HEK293T (cell line): ENCODE results near the gene PRRC2C.

ENCODE experiments used
- CTCF ChIA-PET: fragments of 350-600 bp; formaldehyde crosslinking; extraction: SDS; loops from one replicate; lab custom pipeline; 2021; ENCODE audit warnings: antibody characterized with exemption, inconsistent platforms; lab: Yijun Ruan, JAX
- POLR2A ChIA-PET: fragments of 350-600 bp; formaldehyde crosslinking; extraction: SDS; loops from one replicate; lab custom pipeline; 2020; ENCODE audit warnings: antibody characterized with exemption, inconsistent platforms; lab: Yijun Ruan, JAX
- DNase-seq: peaks from one replicate; pipeline ENCODE4 v3.0.0; 2012; ENCODE audit warnings: mixed read lengths; ENCODE audit errors: extremely low spot score
- ARNT ChIP-seq: fragments of 450-650 bp; IDR thresholded peaks from 2 replicates; pipeline ENCODE4 v1.6.1; 2017; ENCODE audit warnings: mild to moderate bottlenecking
- BHLHE40 ChIP-seq: fragments of 450-650 bp; IDR thresholded peaks from 2 replicates; pipeline ENCODE4 v1.6.1; 2016; ENCODE audit warnings: mild to moderate bottlenecking, moderate library complexity, borderline replicate concordance
- CTBP1 ChIP-seq: fragments of 450-650 bp; IDR thresholded peaks from 2 replicates; pipeline ENCODE4 v1.6.1; 2016; ENCODE audit warnings: borderline replicate concordance
- ELF4 ChIP-seq: fragments of 450-650 bp; IDR thresholded peaks from 2 replicates; pipeline ENCODE4 v1.6.1; 2017; ENCODE audit warnings: antibody characterized with exemption
- FOXA1 ChIP-seq: fragments of 450-650 bp; IDR thresholded peaks from 2 replicates; pipeline ENCODE4 v1.6.1; 2016; ENCODE audit warnings: mild to moderate bottlenecking
- FOXK2 ChIP-seq: fragments of 450-650 bp; IDR thresholded peaks from 2 replicates; pipeline ENCODE4 v1.6.1; 2016; ENCODE audit warnings: mild to moderate bottlenecking
- FOXM1 ChIP-seq: fragments of 450-650 bp; IDR thresholded peaks from 2 replicates; pipeline ENCODE4 v1.6.1; 2017; ENCODE audit warnings: mild to moderate bottlenecking, borderline replicate concordance
- HDGF ChIP-seq: fragments of 450-650 bp; IDR thresholded peaks from 2 replicates; pipeline ENCODE4 v1.6.1; 2017; ENCODE audit warnings: antibody characterized with exemption, borderline replicate concordance
- L3MBTL2 ChIP-seq: fragments of 450-650 bp; conservative IDR thresholded peaks from 2 replicates; pipeline ENCODE4 v1.6.1; 2016; ENCODE audit warnings: mild to moderate bottlenecking
- LEF1 ChIP-seq: fragments of 450-650 bp; IDR thresholded peaks from 2 replicates; pipeline ENCODE4 v1.6.1; 2017; ENCODE audit warnings: mild to moderate bottlenecking, borderline replicate concordance
- NFRKB ChIP-seq: fragments of 450-650 bp; IDR thresholded peaks from 2 replicates; pipeline ENCODE4 v1.6.1; 2016; ENCODE audit warnings: mild to moderate bottlenecking, moderate library complexity
- SP1 ChIP-seq: fragments of 450-650 bp; IDR thresholded peaks from 2 replicates; pipeline ENCODE4 v1.6.1; 2017
- SUZ12 ChIP-seq: fragments of 450-650 bp; IDR thresholded peaks from 2 replicates; pipeline ENCODE4 v1.6.1; 2016; ENCODE audit warnings: mild to moderate bottlenecking
- TARDBP ChIP-seq: fragments of 450-650 bp; IDR thresholded peaks from 2 replicates; pipeline ENCODE4 v1.6.1; 2016
- ZNF384 ChIP-seq: fragments of 450-650 bp; IDR thresholded peaks from 2 replicates; pipeline ENCODE4 v1.6.1; 2016
- TF ChIP-seq, protein P1 (sequence below): fragments of 450-650 bp; IDR thresholded peaks from 2 replicates; pipeline ENCODE4 v1.6.1; 2016

The PRRC2C gene

GRCh38 chr1:171582589-171582988 lies 97.3 kb downstream of the PRRC2C start:
- TF ChIP-seq SP1 (no peak), TARDBP (no peak), L3MBTL2 (no peak), HDGF (no peak), ARNT (no peak), ELF4 (no peak), CTBP1 (no peak), ZNF384 (no peak), BHLHE40 (no peak), SUZ12 (no peak), FOXM1 (no peak), FOXK2 (no peak), LEF1 (no peak), NFRKB (no peak), FOXA1 (no peak)
- TF ChIP-seq, protein P1, sequence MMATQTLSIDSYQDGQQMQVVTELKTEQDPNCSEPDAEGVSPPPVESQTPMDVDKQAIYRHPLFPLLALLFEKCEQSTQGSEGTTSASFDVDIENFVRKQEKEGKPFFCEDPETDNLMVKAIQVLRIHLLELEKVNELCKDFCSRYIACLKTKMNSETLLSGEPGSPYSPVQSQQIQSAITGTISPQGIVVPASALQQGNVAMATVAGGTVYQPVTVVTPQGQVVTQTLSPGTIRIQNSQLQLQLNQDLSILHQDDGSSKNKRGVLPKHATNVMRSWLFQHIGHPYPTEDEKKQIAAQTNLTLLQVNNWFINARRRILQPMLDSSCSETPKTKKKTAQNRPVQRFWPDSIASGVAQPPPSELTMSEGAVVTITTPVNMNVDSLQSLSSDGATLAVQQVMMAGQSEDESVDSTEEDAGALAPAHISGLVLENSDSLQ: no peak
- CTCF ChIA-PET: no interaction called here
- POLR2A ChIA-PET: no interaction called here
- DNase-seq: no peak

GRCh38 chr1:171583591-171584201 lies 98.4 kb downstream of the PRRC2C start:
- POLR2A ChIA-PET: no interaction called here
- CTCF ChIA-PET: no interaction called here

GRCh38 chr1:171585715-171586114 lies 100.4 kb downstream of the PRRC2C start:
- ChIA-PET CTCF (no interaction called here), POLR2A (no interaction called here)
- DNase-seq: no peak
- TF ChIP-seq FOXK2 (no peak), CTBP1 (no peak), ELF4 (no peak), ZNF384 (no peak), L3MBTL2 (no peak), SP1 (no peak), FOXA1 (no peak)

More at GRCh38 chr1:171583591-171584201, 98.4 kb downstream of the PRRC2C start:
- no peak for DNase-seq
- TF ChIP-seq ELF4 (no peak), L3MBTL2 (no peak), FOXK2 (no peak), SP1 (no peak), FOXA1 (no peak), CTBP1 (no peak)
- TF ChIP-seq, protein P1: no peak

DNA sequence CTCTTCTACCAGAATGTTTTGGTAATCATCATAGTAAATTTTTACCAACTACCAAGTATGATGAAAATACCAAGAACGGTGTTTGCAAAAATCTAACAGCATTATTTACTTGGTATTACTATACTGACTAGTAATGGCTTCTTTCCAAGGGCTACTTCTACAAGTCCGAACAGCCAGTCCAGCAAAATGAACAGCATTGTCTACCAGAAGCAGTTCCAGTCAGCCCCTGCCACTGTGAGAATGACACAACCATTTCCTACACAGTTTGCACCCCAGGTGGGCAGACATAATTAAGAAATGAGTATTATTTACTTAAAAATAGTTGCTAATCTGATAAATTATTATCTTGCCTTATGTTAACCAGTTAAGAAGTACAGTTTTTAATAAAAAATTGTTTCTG lies 102.9 kb downstream of the PRRC2C start:
- ChIA-PET CTCF (no interaction called here), POLR2A (no interaction called here)
- DNase-seq: no peak
- no peak for TF ChIP-seq NFRKB

GRCh38 chr1:171590022-171590421 lies 104.7 kb downstream of the PRRC2C start:
- TF ChIP-seq BHLHE40: no peak
- no peak for TF ChIP-seq LEF1
- no peak for TF ChIP-seq L3MBTL2
- TF ChIP-seq HDGF: no peak
- TF ChIP-seq ARNT: no peak
- TF ChIP-seq FOXK2: no peak
- no peak for TF ChIP-seq ZNF384
- TF ChIP-seq NFRKB: no peak
- TF ChIP-seq CTBP1: no peak
- no peak for TF ChIP-seq FOXM1
- TF ChIP-seq SP1: no peak
- TF ChIP-seq SUZ12: no peak
- no peak for TF ChIP-seq ELF4
- ChIA-PET CTCF (no interaction called here), POLR2A (no interaction called here)
- no peak for DNase-seq

- DNase-seq: no peak
- TF ChIP-seq ELF4 (no peak), FOXA1 (no peak), ARNT (no peak), FOXM1 (no peak), HDGF (no peak), ZNF384 (no peak), L3MBTL2 (no peak)
- TF ChIP-seq, protein P1: no peak
- POLR2A ChIA-PET: no interaction called here
- CTCF ChIA-PET: no interaction called here
These were observed 110.0 kb downstream of the PRRC2C start for GRCh38 chr1:171595324-171595723.

DNA sequence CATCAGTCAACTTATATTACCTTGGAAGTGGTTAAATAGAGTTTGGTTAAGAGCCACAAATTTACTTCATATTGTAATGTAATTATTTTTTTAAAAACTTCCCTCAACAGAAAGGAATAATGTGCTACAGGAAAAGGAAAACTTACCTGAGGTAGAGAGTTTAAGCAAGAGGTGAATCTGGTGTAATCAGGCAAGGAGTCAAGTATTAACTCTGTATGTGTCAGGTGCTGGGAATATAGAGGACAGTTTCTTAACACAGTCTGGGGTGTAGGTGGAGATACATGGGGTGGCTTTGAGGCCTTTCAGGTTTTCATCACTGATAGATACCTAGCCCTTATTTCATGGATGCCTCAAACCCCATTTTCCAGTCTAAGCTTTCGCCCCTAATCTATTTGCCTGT lies 110.8 kb downstream of the PRRC2C start:
- TF ChIP-seq ARNT: no peak
- TF ChIP-seq FOXM1: no peak
- TF ChIP-seq L3MBTL2: no peak
- no peak for TF ChIP-seq BHLHE40
- no peak for TF ChIP-seq NFRKB
- ChIA-PET CTCF (no interaction called here), POLR2A (no interaction called here)
- DNase-seq: no peak
